GM19240 (cell line): ENCODE results near the gene KIAA1217.

ENCODE experiments used
- DNase-seq: peaks from one replicate; pipeline ENCODE4 v3.0.0; 2011; ENCODE audit warnings: low spot score; ENCODE audit not compliant: insufficient read length

The KIAA1217 gene

DNA sequence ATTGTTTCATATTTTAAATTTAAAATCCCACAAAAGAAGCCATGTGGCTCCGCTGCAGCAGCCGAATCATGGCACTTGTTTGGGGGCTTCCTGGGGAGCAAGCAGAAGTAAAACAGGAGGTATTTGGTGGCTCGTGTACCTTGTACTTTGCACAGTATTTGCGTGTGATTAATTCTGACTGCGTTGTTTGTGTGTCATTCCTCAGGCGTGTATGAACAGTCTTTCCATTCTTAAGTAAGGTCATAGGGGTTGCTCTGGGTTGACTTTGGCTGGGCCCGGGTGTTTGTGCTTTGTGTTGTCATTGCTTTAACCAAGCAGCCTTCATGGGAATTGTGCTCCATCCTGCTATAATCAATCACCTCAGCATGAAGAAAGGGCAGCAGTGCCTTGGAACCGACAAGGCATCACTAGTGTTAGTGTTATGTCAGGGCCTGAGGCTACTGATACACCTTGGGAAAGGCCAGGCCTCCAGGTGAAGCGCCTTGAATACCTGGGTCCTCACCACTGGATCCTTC lies 332.4 kb downstream of the KIAA1217 start:
- DNase-seq, result no peak

DNA sequence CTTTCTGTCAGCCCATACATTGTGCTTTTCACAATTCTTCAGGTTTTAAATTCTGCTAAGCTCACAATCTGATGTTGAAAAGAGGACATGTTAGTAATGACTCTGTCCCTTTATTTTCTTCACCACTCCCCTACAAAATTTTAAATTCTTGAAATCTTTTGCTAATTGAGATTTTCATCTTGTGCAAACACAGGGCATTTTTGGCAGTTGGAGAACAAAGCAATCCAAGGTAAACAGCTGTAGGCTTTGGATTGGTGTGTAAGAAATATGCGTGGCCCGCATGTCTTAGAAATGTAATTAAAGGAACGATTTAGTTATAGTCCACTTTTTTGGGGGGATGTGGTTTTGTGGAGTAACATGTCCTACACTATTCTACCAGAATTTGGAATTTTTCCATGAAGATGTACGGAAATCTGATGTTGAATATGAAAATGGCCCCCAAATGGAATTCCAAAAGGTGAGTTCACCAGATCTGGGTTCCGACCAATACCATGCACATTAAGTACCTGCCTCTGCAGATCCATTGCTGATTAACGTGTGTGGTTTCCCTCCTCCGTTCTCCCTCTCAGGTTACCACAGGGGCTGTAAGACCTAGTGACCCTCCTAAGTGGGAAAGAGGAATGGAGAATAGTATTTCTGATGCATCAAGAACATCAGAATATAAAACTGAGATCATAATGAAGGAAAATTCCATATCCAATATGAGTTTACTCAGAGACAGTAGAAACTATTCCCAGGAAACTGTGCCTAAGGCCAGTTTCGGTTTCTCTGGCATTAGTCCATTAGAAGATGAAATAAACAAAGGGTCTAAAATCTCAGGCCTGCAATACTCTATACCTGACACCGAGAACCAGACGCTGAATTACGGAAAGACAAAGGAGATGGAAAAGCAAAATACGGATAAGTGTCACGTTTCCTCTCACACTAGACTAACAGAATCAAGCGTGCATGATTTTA lies 333.7 kb downstream of the KIAA1217 start:
- DNase-seq, result no peak

DNA sequence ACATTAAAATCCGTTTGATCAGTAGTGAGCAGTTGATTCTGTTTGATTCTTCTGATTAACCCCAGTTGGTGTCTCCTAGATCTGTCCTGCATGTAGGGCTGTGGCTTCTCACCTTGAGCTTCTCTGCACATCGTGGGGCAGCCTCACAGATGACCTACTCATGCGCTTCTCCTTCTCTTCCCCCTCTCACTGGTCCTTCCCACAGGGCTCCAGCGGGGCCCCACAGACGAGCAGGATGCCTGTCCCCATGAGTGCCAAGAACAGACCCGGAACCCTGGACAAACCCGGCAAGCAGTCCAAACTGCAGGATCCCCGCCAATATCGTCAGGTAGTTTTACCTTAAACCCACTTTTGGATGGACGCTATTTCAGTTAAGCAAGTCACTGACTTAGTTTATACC lies 335.8 kb downstream of the KIAA1217 start:
- no peak for DNase-seq

- no peak for DNase-seq
Observed at GRCh38 chr10:24545585-24545984, 336.6 kb downstream of the KIAA1217 start.

DNA sequence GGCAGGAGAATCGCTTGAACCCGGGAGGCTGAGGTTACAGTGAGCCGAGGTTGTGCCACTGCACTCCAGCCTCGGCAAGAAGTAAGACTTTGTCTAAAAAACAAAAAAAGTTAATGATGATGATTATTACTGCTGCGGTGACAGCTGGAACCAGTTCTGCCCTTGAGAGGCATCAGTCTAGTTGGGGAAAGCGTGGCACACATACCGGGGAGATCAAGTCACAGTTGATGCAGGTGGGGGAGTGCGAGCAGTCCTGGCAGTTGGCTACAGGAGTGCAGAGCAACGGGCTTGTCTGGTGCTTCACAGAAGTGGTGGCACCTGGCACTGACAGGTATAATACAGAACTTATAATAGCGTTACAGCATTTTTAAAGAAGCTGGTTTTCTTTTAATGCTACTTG lies 341.7 kb downstream of the KIAA1217 start:
- DNase-seq, result no peak

DNA sequence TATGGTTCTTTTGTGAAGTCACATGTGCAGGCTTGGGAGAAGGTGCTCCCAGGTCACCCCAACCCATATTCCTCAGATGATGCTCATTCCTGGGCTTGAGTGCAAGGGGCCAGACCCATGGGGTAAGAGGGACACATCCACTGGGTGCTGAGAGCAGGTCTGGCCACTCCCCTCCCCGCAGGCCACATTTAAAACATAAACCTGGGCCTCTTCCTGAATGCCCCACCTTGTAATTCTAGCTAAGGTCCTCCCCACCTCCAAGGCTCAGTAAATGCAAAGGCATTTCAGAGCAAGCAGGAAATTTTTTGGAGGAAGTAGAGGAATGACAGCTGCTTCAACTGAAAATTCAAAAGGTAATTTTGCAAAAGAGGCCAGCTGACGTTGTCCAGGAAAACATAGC lies 342.2 kb downstream of the KIAA1217 start:
- DNase-seq, result no peak

DNA sequence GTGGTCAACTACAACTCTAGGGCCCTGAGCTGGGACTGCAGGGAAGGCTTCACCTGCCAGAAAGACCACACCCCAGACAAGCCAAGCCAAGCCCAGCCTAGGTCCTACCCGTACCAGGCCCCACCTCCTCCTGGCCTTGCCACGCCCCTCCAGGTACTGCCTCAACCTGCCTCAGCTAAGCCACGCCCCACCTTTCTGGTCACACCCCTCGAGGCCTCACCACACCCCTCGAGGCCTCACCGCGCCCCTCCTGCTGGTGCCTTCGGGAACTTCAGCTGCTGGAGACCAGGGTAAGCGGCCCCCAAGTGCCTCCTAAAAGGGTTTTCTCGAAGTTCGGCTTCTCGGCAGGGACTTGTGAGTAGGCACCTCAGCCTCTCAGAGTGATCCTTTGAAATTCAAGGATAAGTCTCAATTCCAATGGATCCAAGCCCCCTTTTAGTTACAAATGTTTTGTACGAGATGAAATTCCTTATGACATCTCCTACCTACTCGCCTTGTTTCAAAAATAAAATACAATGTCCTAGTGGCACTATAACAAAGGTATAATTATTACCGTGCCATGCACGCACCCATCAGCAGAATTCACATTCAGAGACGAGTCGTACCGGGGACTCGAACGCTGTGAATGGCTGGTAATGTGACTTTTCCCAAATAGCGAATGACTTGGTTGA lies 343.5 kb downstream of the KIAA1217 start:
- DNase-seq, result peak; percentile 11

DNA sequence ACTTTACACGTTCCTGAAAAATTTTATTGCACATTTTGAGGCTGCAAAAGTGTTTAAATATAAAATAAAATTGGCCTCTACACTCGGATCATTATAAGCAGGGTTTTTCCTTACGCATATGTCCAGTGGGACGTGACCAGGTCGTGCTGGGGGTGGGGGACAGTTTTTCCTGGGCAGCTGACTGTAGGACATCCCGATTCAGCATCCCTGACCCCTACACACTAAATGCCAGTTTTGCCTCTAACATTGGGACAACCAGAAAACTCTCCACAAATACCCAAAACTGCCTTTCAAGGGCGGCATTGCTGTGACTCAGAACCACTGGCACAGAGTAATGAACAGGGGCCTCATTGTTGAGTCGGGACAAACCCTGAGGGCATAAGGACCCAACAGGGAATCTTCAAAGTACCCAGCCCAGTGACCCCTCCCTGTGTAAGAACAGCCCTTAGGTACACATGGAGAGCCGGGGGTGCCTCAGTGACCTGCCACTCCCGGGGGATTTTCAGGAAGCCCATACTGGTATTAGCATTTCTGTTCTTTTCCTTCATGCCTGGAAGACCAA lies 344.2 kb downstream of the KIAA1217 start:
- DNase-seq, result no peak

DNA sequence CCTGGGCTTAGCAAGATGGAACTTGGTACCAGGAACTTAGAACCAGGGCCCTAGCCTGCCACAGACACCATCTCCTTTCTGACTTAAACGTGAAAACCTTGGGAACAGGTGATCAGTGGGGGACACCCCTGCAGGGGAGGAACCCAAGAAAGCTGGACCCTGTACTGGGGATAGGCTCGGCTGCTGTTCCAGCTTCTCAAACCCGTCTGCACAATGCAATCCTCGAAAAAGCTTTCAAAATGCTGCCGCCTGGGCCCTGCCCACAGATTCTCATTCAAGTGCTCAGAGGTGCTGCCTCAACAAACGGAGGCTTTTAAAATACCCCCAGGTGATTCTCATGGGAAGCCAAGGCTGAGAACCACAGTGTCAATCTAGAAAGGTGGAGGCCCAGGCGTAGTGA lies 345.1 kb downstream of the KIAA1217 start:
- DNase-seq, result no peak

DNA sequence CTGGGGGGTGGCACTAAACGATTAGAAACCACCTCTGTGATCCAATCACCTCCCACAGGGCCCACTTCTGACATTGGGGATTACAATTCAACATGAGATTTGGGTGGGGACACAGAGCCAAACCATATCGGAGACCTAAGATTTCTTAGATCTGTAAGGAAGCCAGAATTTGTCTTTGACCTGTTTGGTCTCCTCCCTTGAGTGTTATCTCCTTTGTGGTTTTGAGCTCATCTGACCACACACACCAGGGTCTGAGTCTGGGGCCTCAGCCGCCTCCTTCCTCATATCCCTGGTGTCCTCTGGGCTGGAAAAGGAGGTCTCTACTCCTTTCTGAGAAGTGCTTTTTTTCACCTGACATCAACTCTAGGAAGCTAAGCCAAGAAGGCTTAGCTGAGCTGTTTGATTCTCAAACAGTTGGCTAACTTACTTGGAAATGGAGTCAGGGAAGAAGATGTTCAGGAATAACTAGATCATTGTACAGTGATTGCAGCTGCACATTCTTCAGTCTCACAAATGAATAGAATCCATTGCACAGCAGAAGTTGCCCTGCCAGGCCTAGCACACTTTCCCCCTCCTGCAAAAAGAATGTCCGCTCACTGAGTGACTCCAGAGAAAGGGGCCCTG lies 347.3 kb downstream of the KIAA1217 start:
- DNase-seq, result no peak

DNA sequence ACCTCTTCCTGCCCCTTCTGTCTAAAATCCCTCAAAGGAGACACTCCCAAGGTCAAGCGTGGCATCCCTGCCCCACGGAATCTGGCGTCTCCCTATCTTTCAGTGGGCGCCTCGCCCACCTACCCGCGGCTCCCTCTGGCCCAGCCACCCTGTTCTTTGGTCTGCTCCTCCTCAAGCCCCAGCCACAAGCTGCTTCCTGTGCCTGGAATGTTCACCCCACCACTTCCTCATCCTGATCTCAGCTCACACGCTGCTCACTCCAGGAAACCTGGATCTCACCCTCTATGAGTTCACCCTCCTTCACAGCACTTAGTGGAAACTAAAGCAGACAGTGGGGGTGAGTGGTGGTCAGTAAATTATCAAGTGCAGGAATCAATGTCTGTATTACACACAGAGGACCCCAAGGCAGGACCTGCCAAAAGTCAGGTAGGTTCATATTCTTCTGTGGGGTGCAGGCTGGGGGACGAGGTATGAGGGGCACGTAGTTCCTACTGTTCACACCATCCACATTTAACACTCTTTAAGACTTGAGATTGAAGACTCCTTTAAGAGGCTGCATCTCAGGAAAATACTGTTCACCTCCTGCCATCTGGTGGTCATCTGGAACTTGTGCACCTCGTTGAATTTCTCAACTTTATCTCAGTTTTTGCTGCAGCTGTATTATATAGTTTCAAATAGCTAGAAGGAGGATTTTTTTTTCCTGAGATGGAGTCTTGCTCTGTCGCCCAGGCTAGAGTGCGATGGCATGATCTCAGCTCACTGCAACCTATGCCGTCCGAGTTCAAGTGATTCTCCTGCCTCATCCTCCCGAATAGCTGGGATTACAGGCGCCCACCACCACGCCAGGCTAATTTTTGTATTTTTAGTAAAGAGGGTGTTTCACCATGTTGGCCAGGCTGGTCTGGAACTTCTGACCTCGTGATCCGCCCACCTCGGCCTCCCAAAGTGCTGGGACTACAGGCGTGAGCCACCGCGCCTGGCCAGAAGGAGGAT lies 348.1 kb downstream of the KIAA1217 start:
- no peak for DNase-seq

GRCh38 chr10:24561453-24561852 lies 352.5 kb downstream of the KIAA1217 start:
- no peak for DNase-seq

GRCh38 chr10:24568042-24568441 lies 359.1 kb downstream of the KIAA1217 start:
- no peak for DNase-seq

DNA sequence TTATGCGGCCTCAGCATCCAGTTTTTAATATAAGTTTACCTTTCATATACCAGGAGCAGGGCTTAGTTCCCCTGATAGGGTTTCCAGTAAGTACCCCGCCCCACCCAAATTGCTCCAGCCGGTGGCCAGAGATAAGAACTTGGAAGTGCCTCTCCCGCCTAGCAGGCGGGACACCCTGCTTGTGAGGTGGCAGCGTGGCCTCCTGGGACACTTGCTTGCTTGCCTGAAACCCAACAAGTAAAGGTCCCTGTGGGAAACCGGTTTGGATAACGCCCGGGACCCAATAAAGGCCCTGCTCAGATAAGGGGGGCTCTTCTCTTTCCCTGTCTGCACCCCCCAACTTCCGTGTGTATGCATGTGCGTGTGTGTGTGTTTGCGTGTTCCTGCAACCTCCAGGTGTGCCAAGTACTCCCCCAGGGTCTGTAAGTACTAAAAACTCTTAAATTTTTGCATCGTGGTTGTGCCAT lies 360.4 kb downstream of the KIAA1217 start:
- no peak for DNase-seq

DNA sequence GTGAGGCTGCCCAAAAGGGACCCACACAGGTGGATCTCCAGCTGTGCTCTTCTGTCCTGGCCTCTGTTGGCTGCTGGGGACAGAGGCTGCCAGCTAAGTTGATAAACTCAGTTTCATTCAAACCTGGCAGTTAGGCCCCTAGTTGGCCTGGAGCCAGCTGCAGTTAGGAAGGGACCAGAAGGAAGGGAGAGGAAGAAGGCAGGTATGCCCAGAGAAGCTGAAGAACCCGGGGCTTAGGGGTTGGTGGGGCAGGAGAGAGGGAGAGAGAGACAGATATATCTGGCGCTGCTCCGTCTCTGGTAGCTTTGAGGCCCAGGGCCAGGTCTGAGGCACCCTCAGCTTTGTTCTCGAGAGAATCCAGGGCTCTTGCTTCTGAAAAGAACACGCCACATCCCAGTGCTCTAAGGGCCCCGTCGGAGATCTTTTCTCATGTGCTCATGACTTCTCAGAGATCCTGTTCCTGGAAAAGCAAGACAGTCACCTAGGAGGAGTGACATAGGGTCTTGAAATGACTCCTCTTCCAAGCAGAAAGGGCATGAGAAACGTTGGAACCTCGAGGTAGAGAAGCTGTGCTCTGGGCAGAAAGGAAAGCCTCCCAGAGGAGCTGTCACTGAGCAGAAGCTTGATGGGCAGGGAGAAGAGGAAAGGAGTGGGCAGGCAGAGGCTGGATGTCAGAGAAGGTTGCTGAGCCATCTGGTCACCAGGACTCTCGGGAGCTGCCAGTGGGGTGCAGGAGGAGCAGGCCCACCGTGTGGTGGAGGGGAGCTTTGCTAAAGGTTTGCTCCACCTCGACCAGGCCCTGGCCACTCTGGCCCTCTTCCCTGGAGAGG lies 361.1 kb downstream of the KIAA1217 start:
- no peak for DNase-seq

GRCh38 chr10:24570658-24571426 lies 361.9 kb downstream of the KIAA1217 start:
- DNase-seq, result no peak

- no peak for DNase-seq
Observed at GRCh38 chr10:24571870-24572450, 363.0 kb downstream of the KIAA1217 start.

GRCh38 chr10:24574161-24574560 lies 365.2 kb downstream of the KIAA1217 start:
- no peak for DNase-seq
